ENCODE data around the gene PLS1.
"Not testable (repeated sequence)": the region's sequence is repeated elsewhere in the genome, so short reads cannot be mapped to it uniquely, and the experiment has no call there.

The PLS1 gene

DNA sequence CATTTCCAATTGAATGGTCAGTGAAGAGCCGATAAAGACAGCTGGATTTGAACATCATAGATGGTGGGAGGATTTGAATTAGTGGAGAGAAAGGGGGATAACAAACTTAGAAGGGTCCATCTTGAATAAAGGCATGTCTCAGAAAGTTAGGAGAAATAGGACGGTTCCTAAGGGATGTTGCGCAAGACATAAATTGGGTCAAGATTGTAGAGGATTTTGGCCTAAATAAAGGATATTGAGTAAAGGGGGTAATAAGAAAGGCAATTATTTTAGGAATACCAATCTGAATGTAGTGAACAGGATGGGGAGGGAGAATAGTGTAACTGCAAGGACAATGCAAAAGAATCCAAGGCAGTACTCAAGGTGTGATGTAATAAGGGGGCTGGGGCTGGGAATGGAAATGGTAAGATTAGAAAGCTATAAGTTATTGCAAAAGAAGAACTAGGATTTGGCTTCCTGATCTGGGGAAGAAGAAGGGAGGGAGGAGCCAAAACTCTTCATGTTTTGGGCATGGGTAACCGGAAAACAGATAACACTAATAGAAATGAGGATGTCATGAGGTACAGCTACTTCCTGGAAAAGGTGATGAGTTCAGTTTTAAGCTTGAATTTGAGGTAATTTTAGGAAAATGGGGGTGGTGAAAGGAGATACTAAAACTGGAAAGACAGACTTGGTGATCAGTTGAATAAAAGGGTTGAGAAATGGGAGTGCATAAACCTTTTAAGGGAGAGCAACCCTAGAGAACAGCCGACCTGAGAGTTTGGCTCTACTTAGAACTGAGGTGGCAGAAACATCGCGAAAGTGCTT, 110.3 kb downstream of the PLS1 start:
- Mint-ChIP-seq H3K36me3 (ENCODE audit: insufficient read depth) (no peaks in the 10 kb centered on the region), H3K4me3 (no peak overlapping the region), H3K27me3 (peaks cover 0 to 10% of the 10 kb centered on the region in 2 donors), H3K27ac (no peak overlapping the region), H3K9me3 (no peaks in the 10 kb centered on the region), H3K4me1 (ENCODE audit: low read depth in 2 of 2) (no peaks in the 10 kb centered on the region)
- ATAC-seq (replicated peaks) = no peak
- no peak for DNase-seq

DNA sequence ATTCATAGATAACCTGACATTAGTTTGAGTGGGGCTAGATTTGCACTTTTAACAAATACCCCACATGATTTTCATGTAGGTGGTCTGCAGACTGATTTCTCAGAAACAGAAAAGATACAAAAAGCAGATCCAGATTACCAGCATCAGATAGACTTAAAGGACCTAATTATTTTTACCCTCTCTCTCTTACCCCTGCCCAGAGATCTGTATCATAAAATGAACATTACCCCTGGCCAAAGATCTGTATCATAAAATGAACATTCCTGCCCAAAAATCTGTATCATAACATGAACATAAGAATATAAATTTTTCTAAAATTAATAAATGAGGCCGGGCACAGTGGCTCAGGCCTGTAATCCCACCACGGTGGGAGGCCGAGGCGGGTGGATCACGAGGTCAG, 113.0 kb downstream of the PLS1 start:
- no peaks in the 10 kb centered on the region for H3K36me3 Mint-ChIP-seq (ENCODE audit: insufficient read depth)
- H3K4me3 Mint-ChIP-seq = no peak overlapping the region
- DNase-seq (no peak), ATAC-seq (replicated peaks) (no peak)
- no peak overlapping the region for H3K27ac Mint-ChIP-seq
- peaks cover 5 to 16% of the 10 kb centered on the region in 2 donors for H3K27me3 Mint-ChIP-seq
- no peaks in the 10 kb centered on the region for H3K9me3 Mint-ChIP-seq
- H3K4me1 Mint-ChIP-seq (ENCODE audit: low read depth in 2 of 2) = no peaks in the 10 kb centered on the region

DNA sequence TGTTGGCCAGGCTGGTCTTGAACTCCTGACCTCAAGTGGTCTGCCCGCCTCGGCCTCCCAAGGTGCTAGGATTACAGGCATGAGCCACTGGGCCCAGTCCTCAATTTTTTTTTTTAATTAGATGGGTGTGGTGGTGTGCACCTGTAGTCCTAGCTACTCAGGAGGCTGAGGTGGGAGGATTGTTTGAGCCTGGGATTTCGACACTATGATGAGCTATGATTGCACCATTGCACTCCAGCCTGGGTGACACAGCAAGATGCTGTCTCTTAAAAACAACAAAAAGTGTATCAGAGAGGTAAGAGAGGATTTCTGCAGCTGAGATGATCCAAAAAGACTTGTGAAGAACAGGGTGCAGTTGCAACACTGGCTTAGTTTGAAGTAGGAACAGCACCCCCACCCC, 118.7 kb downstream of the PLS1 start:
- not testable (repeated sequence) for H3K4me3 Mint-ChIP-seq

DNA sequence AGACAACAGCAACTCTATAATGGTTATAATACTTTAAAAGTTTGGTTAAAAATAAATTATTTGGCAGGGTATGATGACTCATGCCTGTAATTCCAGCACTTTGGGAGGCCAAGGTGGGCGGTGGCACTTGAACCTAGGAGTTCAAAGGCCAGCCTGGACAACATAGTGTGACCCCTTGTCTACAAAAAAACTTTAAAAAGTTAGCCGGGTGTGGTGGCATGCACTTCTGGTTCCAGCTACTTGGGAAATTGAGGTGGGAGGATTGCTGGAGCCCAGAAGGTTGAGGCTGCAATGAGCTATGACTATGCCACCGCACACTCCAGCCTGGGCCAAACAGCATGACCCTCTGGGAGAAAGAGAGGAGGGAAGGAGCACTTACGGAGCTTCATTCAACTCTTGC, 119.9 kb downstream of the PLS1 start:
- Mint-ChIP-seq H3K27me3 (peaks cover 56 to 71% of the 10 kb centered on the region in 2 donors), H3K4me1 (ENCODE audit: low read depth in 2 of 2) (no peaks in the 10 kb centered on the region)
- ATAC-seq (replicated peaks) = no peak

More for the DNA sequence above, 118.7 kb downstream of the PLS1 start:
- peaks cover 48 to 59% of the 10 kb centered on the region in 2 donors for H3K27me3 Mint-ChIP-seq
- H3K27ac Mint-ChIP-seq; H3K9me3 Mint-ChIP-seq; DNase-seq; H3K4me1 Mint-ChIP-seq (ENCODE audit: low read depth in 2 of 2); H3K36me3 Mint-ChIP-seq (ENCODE audit: insufficient read depth); ATAC-seq (replicated peaks): not testable (repeated sequence)

DNA sequence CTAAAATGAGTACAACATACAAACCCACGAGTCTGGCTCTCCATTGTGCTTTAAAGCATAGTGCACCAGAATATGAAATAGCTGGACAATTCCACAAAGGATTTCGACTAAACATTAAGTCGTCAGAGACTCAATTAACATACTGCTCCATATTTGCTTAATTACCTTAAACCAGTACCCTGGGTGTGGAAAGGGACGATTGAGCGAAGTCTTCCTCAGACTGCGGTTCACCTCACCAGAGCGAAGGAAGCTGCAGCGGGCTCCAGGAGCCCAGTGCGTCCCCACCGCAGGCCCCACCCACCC, 127.4 kb downstream of the PLS1 start:
- peaks cover 5 to 13% of the 10 kb centered on the region in 2 donors for H3K4me1 Mint-ChIP-seq (ENCODE audit: low read depth in 2 of 2)
- peaks cover 13% of the 10 kb centered on the region for H3K36me3 Mint-ChIP-seq (ENCODE audit: insufficient read depth)
- peak overlapping the region; percentile 81 to 83 for H3K27ac Mint-ChIP-seq
- ATAC-seq (replicated peaks) = no peak
- H3K4me3 Mint-ChIP-seq = peak overlapping the region; percentile 88 to 90
- DNase-seq = no peak
- peaks cover 32 to 39% of the 10 kb centered on the region in 2 donors for H3K27me3 Mint-ChIP-seq
- H3K9me3 Mint-ChIP-seq = no peaks in the 10 kb centered on the region

More for the DNA sequence above, 119.9 kb downstream of the PLS1 start:
- Mint-ChIP-seq H3K36me3 (ENCODE audit: insufficient read depth) (no peaks in the 10 kb centered on the region), H3K27ac (no peak overlapping the region), H3K4me3 (no peak overlapping the region), H3K9me3 (no peaks in the 10 kb centered on the region)
- no peak for DNase-seq

DNA sequence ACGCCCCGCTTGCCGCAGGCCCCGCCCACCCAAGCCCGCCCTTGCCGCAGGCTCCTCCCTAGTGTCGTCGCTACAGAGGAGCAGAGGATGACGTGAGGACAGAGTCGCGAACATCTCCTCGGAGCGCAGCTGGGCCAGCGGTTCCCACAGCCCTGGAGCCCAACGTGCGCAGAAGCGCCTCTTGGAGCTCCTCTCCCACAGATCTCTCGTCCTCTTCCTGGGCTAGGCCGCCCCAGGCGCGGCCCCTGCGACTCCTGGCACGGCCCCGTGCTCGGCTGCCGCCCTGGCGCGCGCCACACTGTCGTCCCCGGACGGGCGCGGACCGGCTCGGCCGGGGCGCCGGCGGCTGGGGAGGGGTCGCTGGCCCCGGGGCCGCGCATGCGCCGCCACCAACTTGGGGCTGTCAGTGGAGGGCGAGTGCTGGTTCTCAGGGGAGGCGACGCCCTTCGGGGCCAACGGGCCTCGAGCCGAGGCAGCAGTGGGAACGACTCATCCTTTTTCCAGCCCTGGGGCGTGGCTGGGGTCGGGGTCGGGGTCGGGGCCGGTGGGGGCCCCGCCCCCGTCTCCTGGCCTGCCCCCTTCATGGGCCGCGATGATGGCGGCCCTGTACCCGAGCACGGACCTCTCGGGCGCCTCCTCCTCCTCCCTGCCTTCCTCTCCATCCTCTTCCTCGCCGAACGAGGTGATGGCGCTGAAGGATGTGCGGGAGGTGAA, 127.9 kb downstream of the PLS1 start, which contains the start of gene TRPC1:
TRPC1 (plus strand) TSS at position 67 of the 714 bp plus-strand sequence; CDS start at position 593, 526 bp downstream.
- Mint-ChIP-seq H3K27me3 (peaks cover 27 to 34% of the 10 kb centered on the region in 2 donors), H3K36me3 (ENCODE audit: insufficient read depth) (peaks cover 13% of the 10 kb centered on the region), H3K27ac (peak within 1 kb of the TSS; percentile 81 to 83), H3K9me3 (no peaks in the 10 kb centered on the region), H3K4me3 (peak within 1 kb of the TSS; percentile 88 to 90), H3K4me1 (ENCODE audit: low read depth in 2 of 2) (peaks cover 5 to 13% of the 10 kb centered on the region in 2 donors)
- DNase-seq = peak; percentile 59 to 68 (median 66)
- ATAC-seq (replicated peaks) = peak; percentile 93

DNA sequence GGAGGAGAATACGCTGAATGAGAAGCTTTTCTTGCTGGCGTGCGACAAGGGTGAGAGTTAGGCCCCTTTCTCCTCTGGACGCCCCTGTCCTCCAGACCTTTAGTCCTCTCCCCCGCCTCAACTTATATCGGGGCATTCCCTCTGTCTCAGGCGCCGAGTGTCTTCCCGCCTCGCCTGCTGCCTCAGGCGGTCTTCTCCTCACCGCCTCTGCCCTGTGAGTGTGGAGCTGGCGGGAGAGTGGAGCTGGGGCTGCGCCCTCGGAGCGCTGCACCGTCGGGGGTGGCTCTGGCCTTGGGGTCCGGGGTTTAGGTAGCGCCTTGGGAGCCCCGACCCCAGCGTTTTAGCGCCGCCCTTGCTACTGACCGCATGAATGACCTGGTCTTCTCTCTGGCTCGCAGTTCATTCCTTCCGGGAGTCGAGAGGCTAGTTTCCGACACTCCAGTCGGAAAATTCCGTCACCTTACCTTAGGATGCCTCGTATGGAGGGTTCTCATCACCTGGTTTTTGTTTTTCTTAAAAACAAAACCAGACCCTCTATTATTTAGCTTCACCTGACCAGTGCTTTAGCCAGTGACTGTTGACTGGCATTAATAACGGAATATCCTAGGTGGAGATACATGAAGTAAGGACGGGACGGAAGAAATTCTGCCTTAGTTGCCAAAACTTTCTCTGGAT, 128.6 kb downstream of the PLS1 start:
- H3K4me1 Mint-ChIP-seq (ENCODE audit: low read depth in 2 of 2) = peaks cover 5 to 13% of the 10 kb centered on the region in 2 donors
- H3K27me3 Mint-ChIP-seq = peaks cover 20 to 27% of the 10 kb centered on the region in 2 donors
- H3K4me3 Mint-ChIP-seq = peak overlapping the region; percentile 88 to 90
- peaks cover 13% of the 10 kb centered on the region for H3K36me3 Mint-ChIP-seq (ENCODE audit: insufficient read depth)
- DNase-seq (peak in 2 of 3 experiments; percentile 0 to 1), ATAC-seq (replicated peaks) (no peak)
- H3K9me3 Mint-ChIP-seq = no peaks in the 10 kb centered on the region
- peak overlapping the region; percentile 81 to 83 for H3K27ac Mint-ChIP-seq

DNA sequence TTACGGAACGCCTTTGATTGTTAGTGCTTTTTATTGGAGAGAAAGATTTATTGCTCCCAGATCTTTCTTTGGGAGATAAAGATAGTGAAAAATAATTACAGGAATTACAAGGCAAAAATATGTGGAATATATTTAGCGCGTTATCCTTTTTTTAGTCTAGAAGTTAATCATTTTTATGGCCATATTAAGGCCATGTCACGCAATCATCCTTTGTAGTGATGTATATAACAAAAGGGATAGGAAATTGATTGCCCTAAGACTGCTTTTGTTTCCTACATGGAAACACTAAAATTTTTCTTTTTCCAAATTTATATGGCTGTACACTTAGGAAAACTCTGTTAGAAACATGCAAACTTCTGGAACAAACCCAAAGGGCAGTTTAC, 129.2 kb downstream of the PLS1 start:
- DNase-seq (no peak), ATAC-seq (replicated peaks) (no peak)
- Mint-ChIP-seq H3K27me3 (peaks cover 15 to 22% of the 10 kb centered on the region in 2 donors), H3K4me1 (ENCODE audit: low read depth in 2 of 2) (peaks cover 5 to 13% of the 10 kb centered on the region in 2 donors), H3K9me3 (no peaks in the 10 kb centered on the region), H3K27ac (peak overlapping the region; percentile 81 to 83), H3K4me3 (peak overlapping the region; percentile 88 to 90), H3K36me3 (ENCODE audit: insufficient read depth) (peaks cover 13% of the 10 kb centered on the region)

DNA sequence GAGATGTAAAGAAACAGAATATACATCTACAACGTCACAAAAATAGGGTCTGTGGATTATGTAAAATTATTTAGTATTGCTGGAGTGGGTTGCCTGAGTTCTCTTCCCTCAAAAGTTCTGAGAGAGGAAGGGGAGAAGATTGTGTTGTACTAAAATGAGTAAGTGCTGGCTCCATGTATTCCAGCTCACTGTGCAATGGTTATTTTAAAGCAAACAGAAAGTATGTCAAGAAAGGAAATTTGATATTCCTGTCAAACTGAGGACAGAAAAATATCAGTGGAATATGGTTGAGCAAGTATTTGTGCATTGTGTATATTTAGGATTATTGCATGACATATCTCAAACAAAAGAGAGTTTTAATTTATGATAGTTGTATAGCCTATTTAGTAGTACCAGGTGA, 129.8 kb downstream of the PLS1 start:
- ATAC-seq (replicated peaks) = no peak
- no peak for DNase-seq
- Mint-ChIP-seq H3K27me3 (peaks cover 10 to 15% of the 10 kb centered on the region in 2 donors), H3K4me1 (ENCODE audit: low read depth in 2 of 2) (peaks cover 5 to 13% of the 10 kb centered on the region in 2 donors), H3K9me3 (no peaks in the 10 kb centered on the region), H3K36me3 (ENCODE audit: insufficient read depth) (peaks cover 13% of the 10 kb centered on the region), H3K27ac (no peak overlapping the region), H3K4me3 (peak overlapping the region in 1 of 2 donors; percentile 88)

DNA sequence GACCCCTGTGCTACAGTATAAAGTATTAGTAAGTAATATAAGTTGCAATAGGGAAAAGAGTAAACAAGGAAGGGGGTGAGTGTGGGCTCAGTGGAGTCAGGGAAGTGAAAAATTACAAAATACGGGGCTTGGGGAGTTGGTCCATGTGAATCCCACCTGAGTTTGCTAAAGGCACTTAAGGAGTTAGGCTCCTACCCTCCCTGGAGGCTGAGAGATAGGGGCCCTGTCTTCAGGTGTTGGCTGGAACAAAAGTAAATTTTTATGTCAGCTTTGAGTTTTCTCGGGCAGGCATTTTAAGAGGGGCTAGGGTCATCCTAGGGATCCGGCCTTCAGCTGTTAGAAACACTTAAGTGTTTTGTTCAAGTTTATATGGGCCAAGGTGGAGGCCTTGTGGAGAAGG, 135.9 kb downstream of the PLS1 start:
- no peak for ATAC-seq (replicated peaks)
- H3K4me3 Mint-ChIP-seq = no peak overlapping the region
- no peak overlapping the region for H3K27ac Mint-ChIP-seq
- H3K4me1 Mint-ChIP-seq (ENCODE audit: low read depth in 2 of 2) = no peaks in the 10 kb centered on the region
- H3K9me3 Mint-ChIP-seq = no peaks in the 10 kb centered on the region
- no peaks in the 10 kb centered on the region for H3K27me3 Mint-ChIP-seq
- peaks cover 2% of the 10 kb centered on the region for H3K36me3 Mint-ChIP-seq (ENCODE audit: insufficient read depth)
- no peak for DNase-seq

DNA sequence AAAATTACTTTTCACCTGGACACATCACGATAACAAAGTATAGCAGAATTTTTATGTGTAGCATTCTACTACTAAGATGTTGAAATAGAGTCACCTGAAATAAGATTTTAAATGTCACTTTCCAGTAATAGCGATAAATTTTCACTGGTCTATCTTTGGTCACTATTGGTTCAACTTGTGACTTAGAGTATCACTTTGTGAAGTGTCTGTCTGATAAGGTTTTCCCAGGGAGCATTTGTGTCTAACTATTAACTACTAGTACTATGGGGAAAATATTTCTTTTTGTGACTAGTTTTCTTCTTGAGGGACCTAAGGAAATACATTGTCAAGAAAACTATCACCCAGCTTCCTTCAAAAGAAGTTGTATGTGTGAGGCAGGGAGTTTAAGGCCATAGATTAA, 138.6 kb downstream of the PLS1 start:
- no peak for ATAC-seq (replicated peaks)
- Mint-ChIP-seq H3K36me3 (ENCODE audit: insufficient read depth) (peaks cover 2% of the 10 kb centered on the region), H3K9me3 (no peaks in the 10 kb centered on the region), H3K4me1 (ENCODE audit: low read depth in 2 of 2) (no peaks in the 10 kb centered on the region), H3K4me3 (no peak overlapping the region), H3K27ac (no peak overlapping the region), H3K27me3 (no peaks in the 10 kb centered on the region)
- DNase-seq = no peak

DNA sequence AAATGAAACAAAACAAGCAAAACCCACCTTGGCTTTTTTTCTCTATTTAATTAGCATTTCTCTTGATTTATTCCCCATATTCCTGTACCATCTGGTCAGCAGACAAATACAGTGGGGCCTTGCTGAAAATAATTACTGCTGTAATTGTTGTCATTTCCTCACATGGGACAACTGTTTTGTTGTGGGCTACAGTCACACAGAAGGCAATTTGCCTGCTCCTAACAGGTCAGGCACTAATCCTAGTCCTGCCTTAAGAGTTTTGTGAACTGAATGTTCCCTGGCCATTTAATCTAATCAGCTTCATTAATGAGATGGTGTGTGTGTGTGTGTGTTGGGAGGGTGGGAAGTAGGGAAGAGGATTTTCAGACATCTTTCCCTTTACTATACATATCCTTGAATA, 139.3 kb downstream of the PLS1 start:
- ATAC-seq (replicated peaks) (no peak), DNase-seq (no peak)
- no peaks in the 10 kb centered on the region for H3K27me3 Mint-ChIP-seq
- H3K9me3 Mint-ChIP-seq = no peaks in the 10 kb centered on the region
- H3K27ac Mint-ChIP-seq = no peak overlapping the region
- H3K4me1 Mint-ChIP-seq (ENCODE audit: low read depth in 2 of 2) = no peaks in the 10 kb centered on the region
- H3K36me3 Mint-ChIP-seq (ENCODE audit: insufficient read depth) = peaks cover 2% of the 10 kb centered on the region
- no peak overlapping the region for H3K4me3 Mint-ChIP-seq

DNA sequence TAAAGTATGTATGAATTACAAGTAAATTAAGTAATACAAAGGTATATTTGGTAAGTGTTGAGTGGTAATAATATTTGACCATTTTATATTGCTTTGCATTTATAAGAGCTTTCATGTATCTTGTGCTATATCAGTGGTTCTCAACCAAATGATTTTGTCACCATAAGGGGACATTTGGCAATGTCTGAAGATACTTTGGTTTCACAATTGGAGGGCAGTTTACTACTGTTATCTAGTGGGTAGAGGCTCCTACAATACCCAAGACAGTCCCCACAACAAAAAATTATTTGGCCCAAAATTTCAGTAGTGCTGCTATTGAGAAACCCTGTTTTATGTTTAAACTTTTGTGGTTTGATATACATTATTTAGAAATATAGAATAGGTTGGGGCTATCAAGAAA, 142.2 kb downstream of the PLS1 start:
- H3K27me3 Mint-ChIP-seq = no peaks in the 10 kb centered on the region

More for the DNA sequence above, 142.2 kb downstream of the PLS1 start:
- Mint-ChIP-seq H3K27ac (no peak overlapping the region), H3K4me1 (ENCODE audit: low read depth in 2 of 2) (no peaks in the 10 kb centered on the region), H3K36me3 (ENCODE audit: insufficient read depth) (no peaks in the 10 kb centered on the region), H3K4me3 (no peak overlapping the region), H3K9me3 (no peaks in the 10 kb centered on the region)
- ATAC-seq (replicated peaks) = no peak
- DNase-seq = no peak
